Stimulated activated CD8-positive, alpha-beta memory T cell treated with anti-CD3 and anti-CD28 coated beads, Interleukin-12 subunit alpha, Interleukin-12 subunit beta, amount 100 ng/mL, for 1 hour (primary cell): ENCODE data around the gene ABCB1.

Experiments used
- DNase-seq: peaks from one replicate; pipeline ENCODE4 v3.0.0-alpha.2; 2020; ENCODE audit warnings: low read depth

ABCB1 gene

GRCh38 chr7:87513735-87514335 lies 86.8 kb downstream of the ABCB1 start:
- no peak for DNase-seq

DNA sequence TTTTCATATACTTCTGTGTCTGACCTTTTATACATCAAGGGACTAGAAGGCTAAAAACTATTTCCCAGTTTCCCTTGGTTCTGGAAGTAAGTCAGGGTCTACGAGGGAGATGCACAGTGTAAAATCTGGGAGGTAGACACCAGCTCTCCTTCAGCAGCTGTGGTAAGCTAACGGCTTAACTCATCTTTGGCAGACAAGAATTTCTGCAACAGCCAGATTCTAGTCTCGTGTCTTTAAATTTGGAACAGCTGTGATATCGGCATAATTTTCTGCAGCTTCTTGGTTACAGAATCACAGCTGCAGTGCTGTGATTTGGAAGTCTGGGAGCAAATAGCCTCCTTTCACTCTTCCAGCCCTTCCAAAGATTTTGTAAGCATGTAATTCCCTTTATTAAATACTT lies 87.8 kb downstream of the ABCB1 start:
- DNase-seq, result no peak

DNA sequence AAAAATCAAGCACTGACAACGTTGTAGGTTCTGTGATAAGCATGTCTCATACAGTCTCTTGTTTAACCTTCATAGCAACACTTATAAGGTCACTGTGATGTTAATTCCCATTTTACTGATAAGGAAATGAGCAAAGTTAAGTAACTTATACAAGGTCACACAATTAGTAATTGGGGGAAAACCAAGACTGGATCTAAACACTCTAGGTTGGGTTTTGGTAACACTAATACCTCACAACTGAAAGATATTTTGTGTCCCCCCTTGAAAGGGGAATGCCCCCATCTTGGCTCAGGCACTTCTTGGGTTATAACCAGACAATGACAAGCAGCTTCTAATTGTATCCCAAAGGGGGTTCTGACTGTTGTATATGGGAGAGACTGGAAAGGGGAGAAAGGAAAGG lies 89.2 kb downstream of the ABCB1 start:
- no peak for DNase-seq

DNA sequence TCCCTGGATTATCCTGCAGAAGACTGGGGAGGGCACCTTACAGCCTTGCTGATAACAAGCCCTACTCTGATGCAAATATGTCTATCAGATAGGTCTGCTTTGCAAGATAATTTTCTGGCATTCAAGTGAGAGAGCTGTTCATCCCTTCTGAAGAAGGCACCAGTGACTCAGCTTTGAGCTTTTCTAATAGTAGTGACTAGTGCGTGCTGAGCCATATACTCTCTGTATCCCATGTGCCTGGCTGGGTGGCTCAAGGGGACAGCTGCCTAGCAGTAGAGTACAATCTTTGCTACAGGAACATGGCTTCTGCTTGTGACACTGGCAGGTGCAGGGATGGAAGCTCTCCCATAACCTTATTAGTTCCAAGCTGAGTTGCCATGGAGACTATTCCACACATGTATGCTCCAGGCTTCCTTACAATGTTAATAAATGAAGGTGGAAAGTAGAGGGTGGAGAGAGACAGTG lies 90.2 kb downstream of the ABCB1 start:
- DNase-seq, result no peak

GRCh38 chr7:87507446-87507845 lies 93.2 kb downstream of the ABCB1 start:
- no peak for DNase-seq

- no peak for DNase-seq
These were observed 94.2 kb downstream of the ABCB1 start for GRCh38 chr7:87506246-87507180.

DNA sequence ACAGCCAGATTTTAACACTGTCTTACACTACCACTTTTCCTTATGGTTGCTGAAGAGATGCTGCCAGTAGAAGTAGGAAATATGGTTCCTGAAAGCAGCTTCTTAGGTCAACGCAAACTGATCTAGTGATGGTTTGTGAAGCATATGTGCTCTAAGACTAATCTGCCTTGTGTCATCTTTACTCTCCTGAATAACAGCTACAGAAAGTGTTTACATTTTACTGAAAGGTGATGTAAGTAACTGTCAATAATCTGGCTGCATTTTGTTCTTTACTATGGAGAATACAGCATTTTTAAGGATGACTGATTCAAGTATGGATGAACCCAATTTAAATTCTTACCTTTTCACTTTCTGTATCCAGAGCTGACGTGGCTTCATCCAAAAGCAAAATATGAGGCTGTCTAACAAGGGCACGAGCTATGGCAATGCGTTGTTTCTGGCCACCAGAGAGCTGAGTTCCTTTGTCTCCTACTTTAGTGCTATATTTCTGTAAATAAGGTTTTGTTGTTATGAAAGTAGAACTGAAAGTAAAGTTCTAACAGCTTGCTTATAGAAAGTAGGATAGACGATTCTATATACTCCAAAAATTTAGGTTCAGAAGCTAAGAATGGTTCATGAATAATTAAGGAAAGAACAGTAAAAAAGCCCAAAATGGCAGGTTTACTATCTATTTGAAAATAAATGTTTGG lies 95.0 kb downstream of the ABCB1 start:
- no peak for DNase-seq

DNA sequence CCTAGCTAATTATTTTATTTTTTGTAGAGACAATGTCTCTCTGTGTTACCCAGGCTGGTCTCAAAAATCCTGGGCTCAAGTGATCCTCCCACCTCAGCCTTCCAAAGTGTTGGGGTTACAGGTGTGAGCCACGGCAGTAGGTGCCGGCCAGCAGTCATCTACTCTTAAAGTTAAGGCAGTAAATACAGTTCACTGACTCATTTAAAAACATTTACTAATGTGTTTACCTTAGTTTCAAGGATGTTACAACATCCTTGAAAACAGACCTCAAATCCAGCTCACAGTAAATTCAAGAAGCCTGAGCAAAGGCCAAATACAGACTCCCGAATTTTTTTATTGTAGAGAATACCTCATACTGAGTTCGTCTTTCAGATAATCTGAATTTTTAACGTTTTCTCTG lies 95.6 kb downstream of the ABCB1 start:
- no peak for DNase-seq

DNA sequence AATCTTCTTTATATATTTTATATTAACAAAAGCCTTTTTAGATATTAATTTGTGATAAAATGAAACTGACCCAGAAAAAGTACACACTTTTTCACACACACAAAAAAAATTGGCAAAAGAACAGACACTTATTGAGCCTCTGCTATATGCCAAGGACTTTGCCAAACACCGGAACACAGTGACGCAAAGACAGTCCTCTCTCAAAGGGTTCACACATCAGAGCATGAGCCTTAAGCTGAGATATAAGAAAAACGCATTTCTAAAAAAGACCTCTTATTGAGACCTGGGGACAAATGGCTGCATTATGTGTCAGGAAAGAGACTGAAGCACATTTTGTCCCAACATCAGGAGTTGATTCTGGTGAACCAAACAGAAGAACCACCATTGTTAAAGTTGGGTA lies 101.2 kb downstream of the ABCB1 start:
- DNase-seq, result no peak

GRCh38 chr7:87498893-87499292 lies 101.8 kb downstream of the ABCB1 start:
- no peak for DNase-seq

DNA sequence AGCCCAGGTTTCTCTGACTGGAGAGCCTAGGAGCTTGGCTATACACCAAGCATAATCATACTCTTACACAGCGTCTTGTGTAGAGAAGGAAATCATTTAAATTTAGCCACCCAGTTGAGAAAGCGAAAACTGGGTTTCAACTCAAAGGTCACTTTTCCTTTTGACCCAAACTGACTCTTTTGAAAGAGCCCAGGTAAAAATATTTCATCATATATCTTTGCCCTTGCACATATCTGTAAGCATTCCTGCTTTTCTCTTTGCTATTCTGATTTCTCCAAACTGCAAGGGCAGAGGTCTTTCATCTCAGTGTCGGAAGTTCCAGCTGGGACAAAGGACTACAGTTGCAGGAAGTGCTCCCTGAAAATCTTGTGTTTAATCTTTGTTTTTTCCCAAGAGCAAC lies 103.2 kb downstream of the ABCB1 start:
- no peak for DNase-seq

GRCh38 chr7:87495366-87495765 lies 105.3 kb downstream of the ABCB1 start:
- DNase-seq, result no peak

- no peak for DNase-seq
These were observed 106.2 kb downstream of the ABCB1 start for GRCh38 chr7:87494454-87494853.

DNA sequence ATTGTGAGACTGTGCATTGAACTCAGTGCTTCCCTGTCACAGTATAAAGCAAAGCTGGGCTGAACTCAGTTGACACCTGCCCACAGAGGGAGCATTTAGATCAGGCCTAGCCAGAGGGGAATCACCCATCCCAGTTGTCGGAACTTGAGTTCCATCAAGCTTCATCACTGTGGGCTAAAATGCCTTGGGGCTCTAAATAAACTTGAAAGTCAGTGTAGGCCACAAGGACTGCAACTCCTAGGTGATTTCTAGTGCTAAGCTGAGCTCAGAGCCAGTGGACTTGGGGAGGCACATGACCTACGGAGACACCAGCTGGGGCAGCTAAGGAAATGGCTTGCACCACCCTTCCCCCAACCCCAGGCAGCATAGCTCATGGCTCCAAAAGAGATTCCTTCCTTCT lies 117.6 kb downstream of the ABCB1 start:
- no peak for DNase-seq

GRCh38 chr7:87482115-87482514 lies 118.6 kb downstream of the ABCB1 start:
- no peak for DNase-seq

GRCh38 chr7:87480386-87480785 lies 120.3 kb downstream of the ABCB1 start:
- DNase-seq, result no peak

- DNase-seq, result no peak
These were observed 120.7 kb downstream of the ABCB1 start for GRCh38 chr7:87479951-87480350.

DNA sequence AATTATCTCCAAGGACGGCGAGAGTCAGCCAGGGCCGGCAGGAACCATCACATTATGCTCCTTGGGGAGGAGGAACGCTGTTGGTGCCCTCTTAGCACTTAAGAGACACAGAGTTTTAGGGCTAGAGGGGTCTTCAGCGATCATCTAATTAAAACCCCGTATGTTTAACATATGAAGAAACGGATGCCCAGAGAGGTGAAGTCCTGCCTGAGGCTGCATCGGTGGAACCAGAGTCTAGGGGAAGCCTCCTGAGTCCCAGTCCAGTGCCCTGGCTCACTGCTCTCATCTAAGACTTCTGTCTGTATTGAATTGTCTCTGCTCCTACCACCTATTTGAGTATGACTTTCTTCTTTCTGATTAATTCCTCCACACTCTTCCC lies 124.5 kb downstream of the ABCB1 start:
- DNase-seq, result no peak

DNA sequence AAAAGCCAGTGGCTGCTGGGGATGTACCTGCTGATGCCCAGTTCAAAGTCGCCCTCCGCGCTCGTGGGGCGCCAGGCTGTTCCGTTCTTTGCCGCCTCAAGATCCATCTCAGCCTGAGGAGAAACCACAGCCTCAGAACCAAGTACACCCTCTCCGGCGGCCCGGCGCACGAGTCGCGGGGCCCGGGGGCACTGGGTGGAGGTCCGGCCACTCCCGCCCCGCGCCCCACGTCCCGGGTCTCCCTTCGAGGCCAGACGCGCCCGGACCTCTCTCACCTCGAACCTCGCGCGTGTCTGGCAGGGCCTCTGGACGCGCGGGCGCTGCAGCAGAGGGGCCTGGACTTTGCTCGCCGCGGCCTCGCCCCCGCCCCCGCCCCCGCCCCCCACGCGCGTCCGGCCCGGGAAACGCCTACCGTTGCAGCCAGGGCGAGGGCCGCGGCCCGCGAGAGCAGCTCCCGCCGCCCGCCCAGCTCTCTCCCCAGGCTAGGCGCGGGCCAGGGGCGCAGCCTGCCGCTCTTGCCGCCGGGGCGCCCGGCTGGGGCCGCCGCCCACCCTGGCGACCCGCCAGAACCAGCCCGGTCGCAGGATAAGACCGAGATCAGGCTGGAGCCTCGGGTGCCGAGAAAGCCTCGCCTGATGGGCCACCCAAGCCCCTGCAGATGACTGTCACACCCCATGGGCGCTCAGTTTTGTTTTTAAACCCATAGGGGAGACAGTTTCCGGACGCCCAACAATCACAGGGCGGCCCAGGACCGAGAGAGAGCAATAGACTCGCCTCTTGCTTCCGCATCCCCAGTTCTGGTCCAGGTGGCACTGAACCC lies 125.1 kb downstream of the ABCB1 start, which contains the start of gene ABCB4:
Gene ABCB4 (minus strand): TSS at position 322 of the 820 bp plus-strand sequence. CDS start 215 bp downstream, at position 107.
- DNase-seq, result no peak

- no peak for DNase-seq
These were observed 125.9 kb downstream of the ABCB1 start for GRCh38 chr7:87474533-87475358.

DNA sequence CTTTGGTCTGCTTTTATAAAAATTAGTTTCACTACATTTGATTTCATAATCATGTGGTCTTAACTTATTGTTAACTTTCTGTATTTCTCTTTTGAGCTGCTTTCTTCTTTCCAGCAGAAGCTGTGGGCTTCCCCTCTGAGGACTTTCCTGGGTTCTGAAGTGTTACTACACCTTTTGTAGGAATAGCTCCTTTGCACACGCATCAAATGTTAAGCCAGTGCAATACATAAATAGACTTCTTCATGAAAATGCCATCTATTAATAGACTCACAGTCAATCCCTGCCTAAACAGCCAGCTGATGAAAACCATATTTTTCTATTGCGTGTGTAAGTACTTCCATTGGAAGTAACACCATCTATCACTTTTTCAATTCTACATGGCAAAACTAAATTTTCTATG lies 126.7 kb downstream of the ABCB1 start:
- no peak for DNase-seq
